GM21528 (cell line): ENCODE data around the gene PDE2A.

ENCODE experiments used
- ATAC-seq: cut with Tn5 transposase; IDR thresholded peaks from one replicate; pipeline ENCODE4 v1.9.1; 2021; ENCODE audit warnings: mild to moderate bottlenecking, moderate library complexity; ENCODE audit not compliant: unreplicated experiment, low FRiP score

PDE2A gene

GRCh38 chr11:72621008-72621610, 53.1 kb downstream of the PDE2A start:
- no peak for ATAC-seq

GRCh38 chr11:72618803-72619202, 55.4 kb downstream of the PDE2A start:
- ATAC-seq, result no peak

GRCh38 chr11:72617080-72617762, 57.0 kb downstream of the PDE2A start:
- ATAC-seq, result no peak

GRCh38 chr11:72616655-72617054, 57.6 kb downstream of the PDE2A start:
- no peak for ATAC-seq

- no peak for ATAC-seq
These were observed 58.9 kb downstream of the PDE2A start for GRCh38 chr11:72615329-72615728.

GRCh38 chr11:72614381-72614780, 59.8 kb downstream of the PDE2A start:
- ATAC-seq, result no peak

- ATAC-seq, result peak; percentile 63
These were observed 60.2 kb downstream of the PDE2A start for GRCh38 chr11:72613977-72614376.

GRCh38 chr11:72613450-72613849, 60.8 kb downstream of the PDE2A start:
- ATAC-seq, result no peak

GRCh38 chr11:72609476-72609875, 64.7 kb downstream of the PDE2A start:
- ATAC-seq, result no peak

GRCh38 chr11:72609045-72609444, 65.2 kb downstream of the PDE2A start:
- ATAC-seq, result no peak

- ATAC-seq, result no peak
These were observed 66.7 kb downstream of the PDE2A start for GRCh38 chr11:72607496-72607895.

- no peak for ATAC-seq
These were observed 67.3 kb downstream of the PDE2A start for GRCh38 chr11:72606748-72607468.

GRCh38 chr11:72605973-72606747, 68.1 kb downstream of the PDE2A start:
- no peak for ATAC-seq

- ATAC-seq, result no peak
These were observed 70.0 kb downstream of the PDE2A start for GRCh38 chr11:72604256-72604655.

GRCh38 chr11:72602250-72602904, 71.8 kb downstream of the PDE2A start:
- ATAC-seq, result no peak

GRCh38 chr11:72600557-72600956, 73.7 kb downstream of the PDE2A start:
- ATAC-seq, result no peak

- ATAC-seq, result no peak
These were observed 74.7 kb downstream of the PDE2A start for GRCh38 chr11:72599325-72600117.

GRCh38 chr11:72598906-72599305, 75.3 kb downstream of the PDE2A start:
- no peak for ATAC-seq

- no peak for ATAC-seq
These were observed 75.8 kb downstream of the PDE2A start for GRCh38 chr11:72598466-72598865.

GRCh38 chr11:72597721-72598120, 76.5 kb downstream of the PDE2A start:
- no peak for ATAC-seq
